NOMO-1 treated with dmso at 0.1 percent for 144 hours (cell line): ENCODE measurements around the gene MAP3K14.
"Not testable (repeated sequence)": the region's sequence is repeated elsewhere in the genome, so short reads cannot be mapped to it uniquely, and the experiment has no call there.

ENCODE experiments used
- DNase-seq: peaks from one replicate; lab custom pipeline; 2025; ENCODE audit not compliant: unreplicated experiment; lab: John Stamatoyannopoulos, UW

Gene MAP3K14

GRCh38 chr17:45316434-45317110 is at the start of gene MAP3K14:
MAP3K14 (minus strand) TSS chr17:45317020; CDS start chr17:45290745, 26,275 bp downstream.
- DNase-seq: peak; percentile 52

- no peak for DNase-seq
Observed at GRCh38 chr17:45366049-45366448, 49.2 kb upstream of the MAP3K14 start.

GRCh38 chr17:45364531-45365390 is 47.9 kb upstream of the MAP3K14 start:
- no peak for DNase-seq

- DNase-seq: no peak
Observed at GRCh38 chr17:45363498-45363897, 46.7 kb upstream of the MAP3K14 start.

GRCh38 chr17:45361976-45362375 is 45.2 kb upstream of the MAP3K14 start:
- DNase-seq: no peak

- DNase-seq: no peak
Observed at GRCh38 chr17:45361451-45361850, 44.6 kb upstream of the MAP3K14 start.

- no peak for DNase-seq
Observed at GRCh38 chr17:45357364-45357997, 40.7 kb upstream of the MAP3K14 start.

GRCh38 chr17:45355087-45355486 is 38.3 kb upstream of the MAP3K14 start:
- DNase-seq: no peak

- DNase-seq: peak; percentile 21
Observed at GRCh38 chr17:45353043-45353442, 36.2 kb upstream of the MAP3K14 start.

GRCh38 chr17:45351831-45352230 is 35.0 kb upstream of the MAP3K14 start:
- DNase-seq: no peak

GRCh38 chr17:45347444-45347843 is 30.6 kb upstream of the MAP3K14 start:
- DNase-seq: peak; percentile 44

GRCh38 chr17:45346216-45347015 is 29.6 kb upstream of the MAP3K14 start:
- no peak for DNase-seq

- peak; percentile 78 for DNase-seq
Observed at GRCh38 chr17:45345554-45346215, 28.9 kb upstream of the MAP3K14 start.

GRCh38 chr17:45345246-45345553 is 28.4 kb upstream of the MAP3K14 start:
- DNase-seq: no peak

- not testable (repeated sequence) for DNase-seq
Observed at GRCh38 chr17:45343967-45344664, 27.3 kb upstream of the MAP3K14 start.

- DNase-seq: no peak
Observed at GRCh38 chr17:45342871-45343526, 26.2 kb upstream of the MAP3K14 start.

- DNase-seq: no peak
Observed at GRCh38 chr17:45342306-45342705, 25.5 kb upstream of the MAP3K14 start.

GRCh38 chr17:45341533-45342158 is 24.8 kb upstream of the MAP3K14 start:
- DNase-seq: no peak
